GM23248 (cell line): ENCODE results near the gene DNAAF5. TPM values are rescaled to one million over a fixed set of nuclear protein-coding genes. Genes with fewer than 3 reads are reported as not detected.

ENCODE experiments used
- DNase-seq: peaks from one replicate; pipeline ENCODE4 v3.0.0-alpha.2; 2015
- H2AFZ ChIP-seq: fragments of 200-600 bp; sonication (generic); 2 replicates; pipeline ENCODE4 v1.6.1; 2016; ENCODE audit warnings: antibody characterized with exemption
- H3F3A ChIP-seq: fragments of 200-600 bp; sonication (generic); 2 replicates; pipeline ENCODE4 v1.6.1; 2016; ENCODE audit warnings: mild to moderate bottlenecking, antibody characterized with exemption, mixed run types; ENCODE audit not compliant: insufficient read depth
- H3K27ac ChIP-seq: fragments of 200-600 bp; sonication (generic); 2 replicates; pipeline ENCODE4 v1.5.1; 2016; ENCODE audit warnings: mild to moderate bottlenecking
- H3K27me3 ChIP-seq: fragments of 200-600 bp; sonication (generic); replicated peaks from 2 replicates; pipeline ENCODE4 v1.6.1; 2016; ENCODE audit warnings: mild to moderate bottlenecking; ENCODE audit not compliant: insufficient read depth
- H3K36me3 ChIP-seq: fragments of 200-600 bp; sonication (generic); 2 replicates; pipeline ENCODE4 v1.6.1; 2016; ENCODE audit warnings: low read depth, mild to moderate bottlenecking
- H3K4me1 ChIP-seq: fragments of 200-600 bp; sonication (generic); 2 replicates; pipeline ENCODE4 v1.6.1; 2016; ENCODE audit warnings: mild to moderate bottlenecking; ENCODE audit not compliant: insufficient read depth
- H3K4me2 ChIP-seq: fragments of 200-600 bp; sonication (generic); one replicate; pipeline ENCODE4 v1.6.1; 2016; ENCODE audit warnings: mild to moderate bottlenecking; ENCODE audit not compliant: unreplicated experiment
- H3K4me3 ChIP-seq: fragments of 200-600 bp; sonication (generic); 2 replicates; pipeline ENCODE4 v1.5.1; 2016; ENCODE audit warnings: mild to moderate bottlenecking
- H3K79me2 ChIP-seq: fragments of 200-600 bp; sonication (generic); 2 replicates; pipeline ENCODE4 v1.6.1; 2016; ENCODE audit warnings: mild to moderate bottlenecking; ENCODE audit not compliant: insufficient read depth
- H3K9ac ChIP-seq: fragments of 200-600 bp; sonication (generic); 2 replicates; pipeline ENCODE4 v1.6.1; 2016; ENCODE audit warnings: mild to moderate bottlenecking
- H3K9me2 ChIP-seq: fragments of 200-600 bp; sonication (generic); 2 replicates; pipeline ENCODE4 v1.6.1; 2016; ENCODE audit warnings: mixed run types, mild to moderate bottlenecking, moderate library complexity; ENCODE audit not compliant: insufficient read depth
- H3K9me3 ChIP-seq: fragments of 200-600 bp; sonication (generic); one replicate; pipeline ENCODE4 v1.6.1; 2017; ENCODE audit warnings: low read depth
- H4K20me1 ChIP-seq: fragments of 200-600 bp; sonication (generic); 2 replicates; pipeline ENCODE4 v1.6.0; 2016; ENCODE audit not compliant: insufficient read depth
- EZH2 ChIP-seq: fragments of 200-600 bp; sonication (generic); IDR thresholded peaks from 2 replicates; pipeline ENCODE4 v1.6.1; 2018; ENCODE audit warnings: antibody characterized with exemption, mild to moderate bottlenecking; ENCODE audit not compliant: insufficient read depth, poor library complexity, severe bottlenecking
- EZH2phosphoT487 ChIP-seq: fragments of 200-600 bp; sonication (generic); IDR thresholded peaks from 2 replicates; pipeline ENCODE4 v1.6.1; 2018; ENCODE audit warnings: antibody characterized with exemption, moderate library complexity, mild to moderate bottlenecking, low read depth; ENCODE audit not compliant: insufficient read depth
- WGBS, 2 experiments: methylation state at CpG; one replicate each; pipeline ENCODE4 v1.1.6; 2015 to 2017; ENCODE audit warnings: low lambda C conversion rate in 2 of 2, low coverage in 1 of 2; ENCODE audit errors: missing lambda C conversion rate in 2 of 2; 5-methylcytosine and 5-hydroxymethylcytosine counted together
- in situ Hi-C: fragments of 300-500 bp; cut with MboI; formaldehyde crosslinking; loops from 2 replicates; pipeline ENCODE4 v1.15.0; 2020
- polyA plus RNA-seq: library from polyadenylated mRNA; unstranded; fragments of >200 nt; fragmentation: Nextera tagmentation; extraction: Ambion mirVana; gene quantifications from 2 replicates; pipeline ENCODE4 v1.2.1, GENCODE V29; 2016
- total RNA-seq: library from RNA; depleted of rRNA; stranded (reverse); fragments of >200 nt; shearing (Covaris generic); gene quantifications from 2 replicates; pipeline ENCODE4 v1.2.3, GENCODE V29; 2014

The DNAAF5 gene
- total and polyA plus RNA-seq, 2 experiments from 2014 or later: 5.7 to 35.7 TPM

GRCh38 chr7:745431-746154 is 19.1 kb downstream of the DNAAF5 start:
- Histone ChIP-seq H3K27me3 (no peaks in the 10 kb centered on the region), H3K9ac (no peak overlapping the region), H3K9me2 (no peaks in the 10 kb centered on the region), H3K4me1 (no peaks in the 10 kb centered on the region), H3K27ac (no peak overlapping the region), H3F3A (no peaks in the 10 kb centered on the region), H2AFZ (no peak overlapping the region), H3K79me2 (peaks cover 10% of the 10 kb centered on the region; the same call in 1 of the 2 replicates), H4K20me1 (no peaks in the 10 kb centered on the region), H3K36me3 (no peaks in the 10 kb centered on the region), H3K4me3 (no peak overlapping the region), H3K9me3 (no peaks in the 10 kb centered on the region), H3K4me2 (no peak overlapping the region)
- in situ Hi-C loops: no loop called here
- WGBS, 2 experiments: 91 to 94% methylated on average over 23 of the region's 23 CpGs
- no peak for DNase-seq
- TF ChIP-seq EZH2phosphoT487 (no peak), EZH2 (no peak)

DNA sequence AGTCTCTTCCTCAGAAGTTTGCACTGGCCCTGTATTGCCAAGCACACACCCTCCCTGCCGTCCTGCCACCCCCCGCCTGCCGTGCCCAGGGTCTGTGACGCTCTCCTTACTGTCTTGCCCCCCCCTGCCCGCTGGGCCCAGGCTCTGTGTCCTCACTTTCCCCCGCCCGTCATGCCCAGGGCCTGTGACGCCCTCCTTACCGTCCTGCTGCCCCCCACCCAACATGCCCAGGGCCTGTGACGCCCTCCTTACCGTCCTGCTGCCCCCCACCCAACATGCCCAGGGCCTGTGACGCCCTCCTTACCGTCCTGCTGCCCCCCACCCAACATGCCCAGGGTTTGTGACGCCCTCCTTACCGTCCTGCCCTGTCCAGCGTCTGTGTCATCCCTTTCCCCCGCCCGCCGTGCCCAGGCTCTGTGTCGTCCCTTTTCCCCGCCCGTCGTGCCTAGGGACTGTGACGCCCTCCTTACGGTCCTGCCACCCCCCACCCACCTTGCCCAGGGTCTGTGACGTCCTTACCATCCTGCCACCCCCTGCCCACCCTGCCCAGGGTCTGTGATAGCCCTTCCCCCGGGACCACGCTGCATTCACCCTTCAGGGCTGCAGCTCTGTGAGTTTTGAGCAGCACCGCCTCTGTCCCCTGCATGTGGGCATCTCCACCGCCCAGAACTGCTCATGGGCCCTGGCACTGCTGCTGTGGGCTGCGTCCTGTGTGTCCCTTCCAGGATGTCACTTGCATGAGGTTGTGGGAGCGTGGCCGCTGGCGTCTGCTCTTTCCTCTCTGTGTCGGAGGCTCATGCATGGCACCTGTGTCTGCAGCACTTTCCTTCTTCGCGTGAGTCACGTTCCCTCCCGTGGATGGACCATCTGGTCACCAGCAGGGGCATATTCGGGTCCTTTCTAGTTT is 19.9 kb downstream of the DNAAF5 start:
- H3K4me3 ChIP-seq: no peak overlapping the region
- H3K4me2 ChIP-seq: no peak overlapping the region
- TF ChIP-seq EZH2phosphoT487: no peak
- TF ChIP-seq EZH2: no peak
- H3K4me1 ChIP-seq: no peaks in the 10 kb centered on the region
- H3K27me3 ChIP-seq: no peaks in the 10 kb centered on the region
- no peaks in the 10 kb centered on the region for H3K9me3 ChIP-seq
- no peaks in the 10 kb centered on the region for H3K36me3 ChIP-seq
- H3K9me2 ChIP-seq: no peaks in the 10 kb centered on the region
- H3K79me2 ChIP-seq: peaks cover 10% of the 10 kb centered on the region; the same call in 1 of the 2 replicates
- in situ Hi-C loops: no loop called here
- no peak for DNase-seq
- H2AFZ ChIP-seq: no peak overlapping the region
- WGBS, 2 experiments: 90 to 92% methylated on average over 18 to 40 of the region's 40 CpGs
- H3F3A ChIP-seq: no peaks in the 10 kb centered on the region
- no peak overlapping the region for H3K9ac ChIP-seq
- H3K27ac ChIP-seq: no peak overlapping the region
- H4K20me1 ChIP-seq: no peaks in the 10 kb centered on the region

DNA sequence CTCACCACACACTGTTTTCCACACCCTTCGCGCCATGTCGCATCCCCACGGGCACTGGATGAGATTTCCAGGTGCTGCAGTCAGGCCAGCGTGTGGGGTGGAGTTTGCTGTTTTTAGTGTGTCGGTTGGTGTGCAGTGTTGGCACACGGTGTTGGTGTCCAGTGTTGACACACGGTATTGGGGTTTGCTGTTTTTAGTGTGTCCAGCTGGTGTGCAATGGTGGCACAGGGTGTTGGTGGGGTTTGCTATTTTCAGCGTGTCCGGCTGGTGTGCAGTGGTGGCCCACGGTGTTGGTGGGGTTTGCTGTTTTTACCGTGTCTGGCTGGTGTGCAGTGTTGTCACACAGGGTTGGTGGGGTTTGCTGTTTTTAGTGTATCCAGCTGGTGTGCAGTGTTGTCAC is 20.7 kb downstream of the DNAAF5 start:
- Histone ChIP-seq H3F3A (no peaks in the 10 kb centered on the region), H3K36me3 (no peaks in the 10 kb centered on the region; the same call in 1 of the 2 replicates), H3K9ac (no peak overlapping the region), H3K9me3 (no peaks in the 10 kb centered on the region), H3K4me2 (no peak overlapping the region), H4K20me1 (no peaks in the 10 kb centered on the region), H3K4me1 (no peaks in the 10 kb centered on the region), H3K9me2 (no peaks in the 10 kb centered on the region), H3K79me2 (peaks cover 10% of the 10 kb centered on the region; the same call in 1 of the 2 replicates), H3K27ac (no peak overlapping the region), H2AFZ (no peak overlapping the region), H3K27me3 (no peaks in the 10 kb centered on the region), H3K4me3 (no peak overlapping the region)
- WGBS, 2 experiments: 76 to 83% methylated on average over 12 of the region's 12 CpGs
- DNase-seq: no peak
- in situ Hi-C loops: no loop called here
- TF ChIP-seq EZH2phosphoT487 (no peak), EZH2 (no peak)

DNA sequence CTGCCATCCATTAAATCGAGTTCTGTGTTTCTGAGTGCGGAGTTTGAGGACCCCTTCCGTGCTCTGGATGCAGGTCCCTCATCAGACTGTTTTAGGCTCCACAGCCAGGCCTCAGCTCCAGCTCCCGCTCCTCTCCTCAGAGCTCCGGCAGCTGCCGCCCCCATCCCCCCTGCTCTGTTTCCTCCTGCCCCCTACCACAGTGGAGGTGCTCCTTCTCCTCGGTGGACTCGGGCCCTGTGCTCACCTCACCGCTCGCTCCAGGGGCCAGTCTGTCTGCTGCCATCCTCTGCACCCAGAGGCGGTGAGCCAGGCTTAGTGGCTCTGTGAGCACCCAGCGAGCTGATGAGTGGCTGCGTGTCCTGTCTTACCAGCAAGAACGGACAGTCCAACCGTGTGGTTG is 21.9 kb downstream of the DNAAF5 start:
- no peaks in the 10 kb centered on the region for H3K4me1 ChIP-seq
- no peaks in the 10 kb centered on the region for H3K27me3 ChIP-seq
- no peak for TF ChIP-seq EZH2
- TF ChIP-seq EZH2phosphoT487: no peak
- H3K9me2 ChIP-seq: no peaks in the 10 kb centered on the region
- no peak overlapping the region for H3K9ac ChIP-seq
- no peaks in the 10 kb centered on the region for H3F3A ChIP-seq
- 96 to 97% methylated on average over 14 to 15 of the region's 15 CpGs for WGBS, 2 experiments
- no peak overlapping the region for H3K4me3 ChIP-seq
- H3K79me2 ChIP-seq: peaks cover 10% of the 10 kb centered on the region; the same call in 1 of the 2 replicates
- H4K20me1 ChIP-seq: no peaks in the 10 kb centered on the region
- no peaks in the 10 kb centered on the region; the same call in 1 of the 2 replicates for H3K36me3 ChIP-seq
- H3K4me2 ChIP-seq: no peak overlapping the region
- H3K9me3 ChIP-seq: no peaks in the 10 kb centered on the region
- in situ Hi-C loops: no loop called here
- H2AFZ ChIP-seq: no peak overlapping the region
- DNase-seq: no peak
- H3K27ac ChIP-seq: no peak overlapping the region
